Ecto neural progenitor cell (in vitro differentiated cells): Measurements from ENCODE around the gene PLSCR1.
A peak's percentile ranks its signal among the peaks of the same experiment; 100 is the strongest.

Experiments
- DNase-seq: peaks from one replicate; pipeline ENCODE4 v3.0.0-alpha.2; 2018; ENCODE audit warnings: low spot score

The PLSCR1 gene

DNA sequence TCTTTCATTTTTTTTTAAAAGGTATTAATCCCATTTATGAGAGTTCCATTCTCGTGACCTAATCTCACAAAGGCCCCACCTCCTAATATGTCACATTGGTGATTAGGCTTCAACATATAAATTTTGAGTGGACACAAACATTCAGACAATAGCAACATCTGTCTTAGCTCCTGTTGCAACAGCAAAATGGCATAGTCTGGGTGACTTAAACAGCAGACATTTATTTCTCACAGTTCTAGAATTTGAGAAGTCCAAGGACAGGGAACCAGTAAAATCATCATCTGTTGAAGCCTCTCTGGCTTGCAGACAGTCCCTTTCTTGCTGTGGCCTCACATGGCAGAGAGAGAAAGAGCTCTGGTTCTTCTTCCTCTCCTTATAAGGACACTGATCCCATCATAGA is 71.8 kb downstream of the PLSCR1 start:
- DNase-seq: no peak

DNA sequence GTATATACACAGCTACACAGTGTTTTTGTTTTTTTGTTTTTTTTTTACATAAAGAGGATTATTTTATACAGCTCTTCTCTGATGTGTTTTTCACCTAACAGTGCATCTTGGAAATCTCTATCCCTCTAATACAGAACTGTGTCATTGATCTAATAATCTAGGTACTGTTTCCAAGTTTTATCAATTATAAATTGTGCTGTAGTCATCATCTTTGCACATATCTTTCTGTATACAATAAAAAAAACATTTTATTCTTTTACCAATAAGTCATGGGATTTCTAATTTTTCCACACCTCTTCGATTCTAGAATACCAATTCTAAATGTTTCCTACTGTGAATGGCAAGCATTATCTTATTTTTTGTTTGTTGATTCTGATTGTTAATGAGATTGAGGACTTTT is 73.4 kb downstream of the PLSCR1 start:
- DNase-seq: no peak

DNA sequence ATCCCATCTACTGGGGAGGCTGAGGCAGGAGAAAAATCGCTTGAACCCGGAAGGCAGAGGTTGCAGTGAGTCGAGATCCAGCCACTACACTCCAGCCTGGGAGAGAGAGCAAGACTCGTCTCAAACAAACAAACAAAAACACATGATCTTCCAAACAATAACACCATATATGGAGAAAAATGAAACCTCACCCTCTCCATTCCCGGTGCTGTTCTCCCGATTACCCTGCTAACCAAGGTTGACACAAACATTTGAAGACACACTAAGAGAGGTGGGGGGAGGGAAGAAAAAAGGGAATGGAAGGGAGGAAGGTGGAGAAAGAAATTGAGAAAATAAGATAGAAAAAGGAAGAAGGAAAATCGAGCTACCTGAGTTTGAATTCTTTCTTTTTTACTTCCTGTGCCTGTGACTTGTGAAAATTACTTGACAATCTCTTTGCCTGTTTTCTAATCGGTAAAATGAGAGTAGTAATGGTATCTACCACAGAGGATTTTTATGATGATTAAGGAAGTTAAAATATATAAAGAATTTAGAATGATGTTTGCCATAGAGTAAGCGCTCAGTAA is 73.9 kb downstream of the PLSCR1 start:
- DNase-seq: no peak

DNA sequence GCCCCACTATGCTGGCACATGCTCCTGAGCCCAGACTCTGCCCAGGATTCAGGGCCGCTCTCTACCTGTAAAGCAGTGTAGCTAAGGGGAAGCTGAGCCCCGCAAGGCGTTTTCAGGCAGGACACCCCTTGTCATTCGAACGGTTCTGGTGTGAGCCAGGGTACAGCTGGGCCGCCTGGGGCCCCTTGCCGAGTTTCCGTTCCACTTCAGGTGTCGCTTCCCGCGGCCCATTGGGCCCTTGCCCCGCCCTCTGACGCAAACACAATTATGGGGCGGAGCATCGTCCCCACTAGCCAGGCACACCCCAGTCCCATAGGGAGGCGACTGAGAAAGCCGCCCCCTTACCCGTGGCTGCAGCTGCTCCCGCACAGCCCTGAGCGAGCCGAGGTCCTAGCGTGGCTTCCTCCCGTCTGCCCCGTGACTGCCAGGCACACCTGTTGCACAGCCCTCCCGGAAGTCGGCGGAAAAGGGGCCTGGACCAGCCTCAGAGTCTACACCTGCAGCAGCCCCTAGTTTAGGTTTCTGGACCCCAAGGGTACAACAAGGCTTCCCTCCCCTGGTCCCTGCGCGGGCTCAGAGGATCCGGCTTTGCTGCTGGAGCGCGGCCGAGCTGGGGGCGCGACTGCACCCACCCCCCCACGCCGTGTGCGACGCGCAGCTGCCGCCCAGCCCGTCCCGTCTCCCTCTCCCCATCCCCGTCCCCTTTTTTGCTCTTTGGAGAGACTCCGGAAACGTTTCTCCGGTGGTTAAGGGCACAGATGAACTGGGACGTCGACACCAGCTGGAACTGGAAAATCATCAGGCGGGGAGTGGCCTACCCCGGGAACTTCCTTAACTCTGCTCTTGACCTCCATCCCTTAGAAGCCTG is 75.0 kb downstream of the PLSCR1 start, which contains the start of gene PLSCR2:
Gene PLSCR2, minus strand, starts transcription at position 412 of the 868 bp plus-strand sequence. CDS start 9,657 bp downstream, outside the sequence.
- peak; percentile 58 for DNase-seq

DNA sequence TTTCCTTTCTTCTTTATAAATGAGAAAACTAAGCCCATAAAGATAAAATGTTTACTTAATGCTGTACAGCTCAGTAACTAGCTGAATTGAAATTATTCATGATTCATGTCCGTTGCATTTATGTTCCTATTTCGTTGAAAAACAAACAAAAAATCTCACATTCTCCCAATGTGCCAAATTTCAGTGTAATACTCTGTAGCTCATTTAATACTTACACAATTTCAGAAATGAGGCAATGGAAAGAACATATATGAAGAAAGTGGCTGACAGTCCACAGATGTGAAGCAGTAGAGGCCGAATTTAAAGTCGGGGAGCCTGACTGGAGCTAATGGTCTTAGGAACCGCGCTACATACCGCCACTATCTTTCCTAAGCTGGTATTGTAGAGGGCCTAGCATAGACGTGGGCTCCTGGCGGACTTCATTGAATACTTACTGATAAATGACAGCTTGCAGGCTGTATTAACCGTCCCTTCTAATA is 75.7 kb downstream of the PLSCR1 start:
- DNase-seq: no peak

DNA sequence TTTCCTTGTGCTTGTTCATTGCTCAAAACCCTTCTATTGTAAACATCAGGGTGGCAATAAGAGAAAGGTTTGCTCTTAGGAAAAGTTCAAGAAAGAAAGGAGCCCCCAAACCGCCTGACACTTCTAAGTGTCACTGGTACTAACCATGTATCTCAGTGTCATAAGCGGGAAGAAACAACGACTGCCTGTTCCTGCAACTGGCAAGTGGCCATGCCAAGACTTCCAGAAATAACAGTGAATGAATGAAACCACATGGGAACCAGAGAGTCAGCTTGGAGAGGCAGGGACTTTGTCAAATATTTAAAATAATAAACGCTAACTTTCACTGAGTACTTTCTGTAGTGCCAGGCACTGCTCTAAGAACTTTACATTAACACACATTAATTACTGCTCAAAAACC is 76.2 kb downstream of the PLSCR1 start:
- no peak for DNase-seq

DNA sequence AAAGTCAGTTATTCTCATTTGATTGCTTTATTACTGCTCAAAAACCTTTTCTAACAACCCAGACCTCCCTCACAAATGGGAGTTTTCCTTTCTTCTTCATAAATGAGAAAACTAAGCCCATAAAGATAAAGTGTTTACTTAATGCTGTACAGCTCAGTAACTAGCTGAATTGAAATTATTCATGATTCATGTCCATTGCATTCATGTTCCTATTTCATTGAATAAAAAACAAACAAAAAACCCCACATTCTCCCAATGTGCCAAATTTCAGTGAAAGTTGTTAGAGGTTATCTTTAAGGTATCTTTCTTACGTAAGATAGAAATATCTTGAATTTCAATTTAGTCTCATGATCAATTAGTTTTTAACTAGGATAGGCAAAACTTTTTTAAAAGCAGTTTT is 77.8 kb downstream of the PLSCR1 start:
- no peak for DNase-seq

DNA sequence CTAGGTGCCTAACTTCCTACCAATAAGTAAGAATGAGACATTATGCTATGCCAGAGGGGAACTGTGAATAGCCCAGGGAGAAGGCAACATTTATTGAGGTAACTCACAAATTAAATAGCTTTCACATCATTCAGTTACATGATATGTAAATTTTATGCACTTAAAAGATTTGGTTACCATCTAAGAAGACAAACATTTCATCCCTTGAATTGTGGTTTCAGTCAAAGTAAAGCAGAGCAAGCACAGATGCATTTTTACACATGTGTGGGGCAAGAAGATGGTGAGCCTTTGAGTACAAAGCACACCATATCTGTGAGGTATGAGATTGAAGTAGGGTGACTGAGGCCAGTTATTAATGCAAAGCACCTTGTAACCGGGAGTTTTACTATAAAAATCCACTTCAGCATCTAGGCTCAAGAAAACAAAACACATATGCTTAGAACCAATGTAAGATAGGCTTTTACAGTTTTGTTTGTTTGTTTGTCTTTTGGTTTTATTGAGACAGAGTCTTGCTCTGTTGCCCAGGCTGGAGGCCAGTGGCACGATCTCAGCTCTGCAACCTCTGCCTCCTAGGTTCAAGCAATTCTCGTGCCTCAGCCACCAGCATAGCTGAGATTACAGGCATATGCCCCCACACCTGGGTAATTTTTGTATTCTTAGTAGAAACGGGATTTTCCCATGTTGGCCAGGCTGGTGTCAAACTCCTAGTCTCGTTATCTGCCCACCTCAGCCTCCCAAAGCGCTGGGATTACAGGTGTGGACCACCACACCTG is 78.5 kb downstream of the PLSCR1 start:
- no peak for DNase-seq
